Suprapubic skin (tissue), 4 donors: Measurements from ENCODE around the gene SLIT1. TPM values are rescaled to one million over a fixed set of nuclear protein-coding genes. Genes with fewer than 3 reads are reported as not detected.

ENCODE experiments used
- DNase-seq, 2 donors: peaks; one replicate each; pipeline ENCODE4 v3.0.0-alpha.2; 2019; ENCODE audit warnings: low spot score in 2 of 2
- H3K27ac ChIP-seq: fragments of 200-600 bp; sonication (generic); one replicate; pipeline ENCODE4 v1.5.1; 2019
- H3K27me3 ChIP-seq: fragments of 200-600 bp; sonication (generic); one replicate; pipeline ENCODE4 v1.5.1; 2019
- H3K36me3 ChIP-seq: fragments of 200-600 bp; sonication (generic); one replicate; pipeline ENCODE4 v1.5.1; 2019
- H3K4me1 ChIP-seq: fragments of 200-600 bp; sonication (generic); one replicate; pipeline ENCODE4 v1.5.1; 2019
- H3K4me3 ChIP-seq: fragments of 200-600 bp; sonication (generic); one replicate; pipeline ENCODE4 v1.5.1; 2019; ENCODE audit warnings: mild to moderate bottlenecking
- H3K9me3 ChIP-seq: fragments of 200-600 bp; sonication (generic); one replicate; pipeline ENCODE4 v1.5.1; 2019
- CTCF ChIP-seq, 2 donors: fragments of 200-600 bp in 1 of 2; fragments of 450-650 bp in 1 of 2; sonication (generic) in 1 of 2; IDR thresholded peaks; one replicate each; pipeline ENCODE4 v1.5.1; 2016 to 2019; ENCODE audit warnings: antibody characterized with exemption in 2 of 2, mild to moderate bottlenecking in 1 of 2, moderate library complexity in 1 of 2
- EP300 ChIP-seq: sonication (generic); formaldehyde crosslinking; IDR thresholded peaks from one replicate; pipeline ENCODE4 v1.6.1; 2017; ENCODE audit warnings: antibody characterized with exemption
- POLR2A ChIP-seq, 2 donors: fragments of 450-650 bp; IDR thresholded peaks; one replicate each; pipeline ENCODE4 v1.6.1; 2017; ENCODE audit warnings: antibody characterized with exemption in 2 of 2, mild to moderate bottlenecking in 2 of 2, moderate library complexity in 2 of 2
- POLR2AphosphoS5 ChIP-seq, 3 donors: sonication (generic); formaldehyde crosslinking; IDR thresholded peaks; one replicate each; pipeline ENCODE4 v1.6.1; 2017; ENCODE audit warnings: antibody characterized with exemption in 3 of 3
- WGBS: methylation state at CpG from one replicate; pipeline ENCODE4 v1.1.5; 2018; 5-methylcytosine and 5-hydroxymethylcytosine counted together
- total RNA-seq, 4 donors: library from RNA; depleted of rRNA; stranded (reverse); fragments of >200 nt; gene quantifications; one replicate each; pipeline ENCODE4 v1.1.0, GENCODE V29; 2016

Gene SLIT1
- total RNA-seq, 4 donors from 2014 or later, result 0.10 to 0.40 (median 0.11) TPM; not detected in 1

- TF ChIP-seq POLR2A (IDR thresholded peaks at IDR 0.05) (no peak), EP300 (no peak), POLR2AphosphoS5 (IDR thresholded peaks at IDR 0.05) (no peak), CTCF (IDR thresholded peaks at IDR 0.05) (no peak)
- no peak for DNase-seq
Measured at GRCh38 chr10:97028126-97028831, 157.5 kb downstream of the SLIT1 start.

DNA sequence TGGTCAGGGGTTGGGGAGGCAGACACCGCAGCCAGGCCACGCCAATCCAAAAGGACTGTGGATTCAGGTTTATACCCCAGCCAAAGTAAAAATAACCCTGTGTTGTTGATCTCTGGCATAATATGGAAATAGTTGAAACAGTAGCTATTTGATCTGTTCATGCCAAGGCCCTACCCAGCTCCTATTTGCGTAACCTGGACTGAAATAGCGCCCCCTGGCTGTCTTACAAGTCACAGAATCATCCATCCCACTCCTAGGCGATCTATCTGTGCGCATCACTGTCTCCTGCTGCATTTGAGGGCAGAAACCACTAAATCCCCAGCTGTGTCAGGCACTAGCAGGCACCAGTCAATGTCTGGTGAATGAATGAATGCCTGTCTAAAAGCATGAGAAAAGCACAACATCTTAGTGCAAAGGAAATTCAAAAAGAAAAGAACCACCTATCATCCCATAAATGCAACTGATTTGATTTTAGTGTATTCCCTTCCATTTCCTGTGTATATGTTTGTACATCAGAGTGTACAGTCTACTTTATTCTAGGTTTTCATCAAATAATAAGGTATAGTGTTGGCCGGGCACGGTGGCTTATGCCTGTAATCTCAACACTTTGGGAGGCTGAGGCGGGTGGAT, 160.0 kb downstream of the SLIT1 start:
- no peaks in the 10 kb centered on the region for H3K36me3 ChIP-seq
- TF ChIP-seq POLR2A (IDR thresholded peaks at IDR 0.05) (no peak), CTCF (IDR thresholded peaks at IDR 0.05) (peak; percentile 27 to 52)
- peaks cover 6% of the 10 kb centered on the region for H3K4me1 ChIP-seq
- no peaks in the 10 kb centered on the region for H3K9me3 ChIP-seq
- peaks cover 2% of the 10 kb centered on the region for H3K27me3 ChIP-seq
- H3K27ac ChIP-seq, result no peak overlapping the region
- 74% methylated on average over 9 of the region's 9 CpGs for WGBS
- H3K4me3 ChIP-seq, result no peak overlapping the region
- DNase-seq, result no peak

More at GRCh38 chr10:97028126-97028831, 157.5 kb downstream of the SLIT1 start:
- Histone ChIP-seq H3K27me3 (peaks cover 10% of the 10 kb centered on the region), H3K9me3 (no peaks in the 10 kb centered on the region), H3K27ac (no peak overlapping the region), H3K4me1 (peaks cover 6% of the 10 kb centered on the region), H3K4me3 (no peak overlapping the region), H3K36me3 (no peaks in the 10 kb centered on the region)
- WGBS, result 81% methylated on average over 2 of the region's 2 CpGs

- TF ChIP-seq EP300 (no peak), POLR2A (IDR thresholded peaks at IDR 0.05) (no peak), CTCF (IDR thresholded peaks at IDR 0.05) (no peak)
- Histone ChIP-seq H3K9me3 (no peaks in the 10 kb centered on the region), H3K27me3 (no peaks in the 10 kb centered on the region), H3K4me3 (no peak overlapping the region), H3K36me3 (no peaks in the 10 kb centered on the region), H3K4me1 (peaks cover 6% of the 10 kb centered on the region), H3K27ac (no peak overlapping the region)
- no peak for DNase-seq
- WGBS, result 59% methylated on average over 13 of the region's 13 CpGs
Measured at GRCh38 chr10:97024168-97025073, 161.3 kb downstream of the SLIT1 start.

DNA sequence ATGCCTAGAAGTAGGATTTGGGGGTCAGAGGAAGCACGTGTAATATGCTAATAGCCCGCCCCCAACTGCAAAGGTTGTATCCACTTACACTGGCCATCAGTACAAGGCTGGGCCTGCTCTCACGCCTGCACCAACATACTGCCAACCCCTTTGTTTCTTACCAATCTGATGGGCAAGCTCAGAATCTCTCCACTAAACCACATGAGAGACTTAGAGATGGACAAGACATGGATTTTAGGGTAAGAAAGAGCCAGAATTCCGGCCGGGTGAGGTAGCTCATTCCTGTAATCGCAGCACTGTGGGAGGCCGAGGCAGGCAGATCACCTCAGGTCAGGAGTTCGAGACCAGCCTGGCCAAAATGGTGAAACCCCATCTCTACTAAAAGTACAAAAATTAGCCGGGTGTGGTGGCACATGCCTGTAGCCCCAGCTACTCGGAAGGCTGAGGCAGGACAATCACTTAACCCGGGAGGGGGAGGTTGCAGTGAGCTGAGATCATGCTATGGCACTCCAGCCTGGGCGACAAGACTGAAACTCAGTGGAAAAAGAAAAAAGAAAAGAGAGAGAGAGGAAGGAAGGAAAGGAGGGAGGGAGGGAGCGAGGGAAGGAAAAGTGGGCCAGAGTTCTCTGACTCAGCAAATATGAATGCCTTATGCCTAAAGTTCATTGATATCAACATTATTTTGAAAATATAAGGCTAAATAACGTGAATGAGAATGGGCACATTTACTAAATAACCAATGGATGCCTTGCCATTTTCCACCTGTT, 162.2 kb downstream of the SLIT1 start:
- no peak for DNase-seq
- Histone ChIP-seq H3K4me3 (no peak overlapping the region), H3K4me1 (peaks cover 6% of the 10 kb centered on the region), H3K9me3 (no peaks in the 10 kb centered on the region), H3K27ac (no peak overlapping the region), H3K27me3 (no peaks in the 10 kb centered on the region), H3K36me3 (no peaks in the 10 kb centered on the region)
- TF ChIP-seq CTCF (IDR thresholded peaks at IDR 0.05), result no peak
- TF ChIP-seq EP300, result no peak
- no peak for TF ChIP-seq POLR2AphosphoS5 (IDR thresholded peaks at IDR 0.05)
- TF ChIP-seq POLR2A (IDR thresholded peaks at IDR 0.05), result no peak
- WGBS, result 82% methylated on average over 14 of the region's 14 CpGs
